ENCODE results near the gene IRX4.

The IRX4 gene

DNA sequence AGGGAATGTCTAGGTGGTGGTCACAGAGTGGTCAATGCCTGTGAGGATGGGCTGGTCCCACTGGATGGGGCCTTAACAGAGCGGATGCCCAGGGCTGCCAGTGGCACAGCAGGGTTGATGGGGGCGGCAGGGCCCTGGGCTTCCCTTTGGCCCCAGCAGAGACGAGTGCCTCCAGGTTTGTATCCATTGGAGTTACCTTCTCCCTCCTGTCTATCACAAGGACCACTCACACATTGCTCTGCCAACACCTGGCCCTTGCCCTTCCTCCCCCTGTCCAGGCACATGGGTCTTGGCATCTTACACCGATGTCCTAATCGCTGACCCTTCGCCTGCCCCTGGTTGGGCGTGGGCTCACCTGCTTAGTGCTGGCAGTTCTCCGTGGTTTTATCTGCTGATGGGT lies 26.2 kb upstream of the IRX4 start:
- TF ChIP-seq GATA3 (IDR thresholded peaks at IDR 0.05; ENCODE audit: low read depth, low read length) (no peak), GATA2 (IDR thresholded peaks at IDR 0.05; ENCODE audit: low read depth, low read length) (no peak)

DNA sequence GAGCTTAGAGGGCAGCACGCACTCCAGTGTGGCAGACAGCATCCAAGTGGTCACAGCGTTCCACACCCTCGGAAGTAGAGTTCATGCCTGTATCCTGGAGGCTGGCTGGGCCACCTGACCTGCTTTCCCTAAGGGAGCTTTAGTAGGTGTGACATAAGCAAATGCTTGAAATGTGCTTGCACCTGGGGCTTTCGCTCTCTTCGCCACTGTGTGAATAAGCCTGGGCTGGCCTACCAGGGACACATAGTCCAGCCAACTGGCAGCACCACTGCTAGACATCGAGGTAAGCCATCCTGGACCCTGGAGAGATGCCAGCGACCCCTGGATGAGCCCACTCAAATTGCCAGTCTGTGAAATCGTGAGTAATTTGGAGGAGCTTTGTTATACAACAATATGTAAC lies 24.9 kb upstream of the IRX4 start:
- TF ChIP-seq GATA3 (IDR thresholded peaks at IDR 0.05; ENCODE audit: low read depth, low read length), result no peak
- TF ChIP-seq GATA2 (IDR thresholded peaks at IDR 0.05; ENCODE audit: low read depth, low read length), result no peak

DNA sequence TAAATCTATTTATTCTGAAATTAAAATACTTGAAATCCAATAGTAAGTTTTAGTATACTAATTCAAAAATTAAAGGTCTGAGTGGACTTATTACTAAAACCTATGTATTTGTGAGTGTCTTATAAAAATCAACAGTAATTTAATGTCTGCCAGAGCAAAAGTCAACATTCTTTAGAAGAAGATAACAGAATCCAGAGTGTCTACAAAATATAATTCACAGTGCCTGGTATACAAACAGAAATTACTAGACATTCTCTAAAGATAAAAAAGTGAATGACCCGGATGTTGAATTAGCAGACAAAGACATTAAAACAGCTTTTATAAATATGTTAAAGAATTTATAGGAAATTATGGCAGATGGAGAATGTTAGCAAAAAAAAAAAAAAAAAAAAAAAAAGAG lies 22.4 kb upstream of the IRX4 start:
- no peak for TF ChIP-seq GATA2 (IDR thresholded peaks at IDR 0.05; ENCODE audit: low read depth, low read length)
- TF ChIP-seq GATA3 (IDR thresholded peaks at IDR 0.05; ENCODE audit: low read depth, low read length), result no peak

DNA sequence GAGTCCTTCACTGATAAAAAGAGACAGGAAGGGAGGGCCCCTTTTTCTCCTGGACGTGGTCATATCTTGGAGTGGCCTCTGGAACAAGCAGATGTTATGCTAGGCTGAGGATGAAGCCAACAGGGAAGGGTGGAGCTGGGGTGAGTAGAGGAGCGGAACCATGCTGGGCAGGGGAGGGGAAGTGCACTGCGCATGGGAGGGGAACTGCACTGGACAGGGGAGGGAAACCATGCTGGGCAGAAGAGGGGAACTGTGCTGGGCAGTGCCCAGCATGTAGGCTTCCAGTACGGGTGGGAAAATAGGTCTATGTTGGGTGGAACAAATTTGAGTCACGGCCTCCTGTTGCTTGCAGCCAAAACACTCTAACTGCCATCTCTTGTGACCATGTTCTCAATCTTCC lies 19.3 kb upstream of the IRX4 start:
- TF ChIP-seq GATA3 (IDR thresholded peaks at IDR 0.05; ENCODE audit: low read depth, low read length) (no peak), GATA2 (IDR thresholded peaks at IDR 0.05; ENCODE audit: low read depth, low read length) (no peak)

DNA sequence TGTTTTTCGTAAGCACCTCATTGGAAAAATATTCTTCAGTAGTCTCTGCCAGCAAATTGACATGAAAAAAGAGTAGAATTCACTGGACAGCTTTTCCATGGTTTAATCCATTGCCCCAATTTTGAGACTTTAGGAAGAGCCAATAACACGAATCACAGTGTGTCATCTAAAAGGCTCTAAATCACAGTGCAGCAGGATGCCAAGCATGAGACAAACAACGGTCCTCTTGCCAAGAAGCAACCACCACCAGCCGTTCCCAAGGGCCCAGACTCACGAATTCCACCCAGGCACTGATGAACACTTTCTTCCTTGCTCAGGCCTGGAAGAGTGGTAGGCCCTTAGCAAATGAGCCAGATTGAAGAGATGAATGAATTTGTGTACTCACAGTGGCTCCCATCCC lies 18.3 kb upstream of the IRX4 start:
- TF ChIP-seq GATA3 (IDR thresholded peaks at IDR 0.05; ENCODE audit: low read depth, low read length), result no peak
- no peak for TF ChIP-seq GATA2 (IDR thresholded peaks at IDR 0.05; ENCODE audit: low read depth, low read length)

DNA sequence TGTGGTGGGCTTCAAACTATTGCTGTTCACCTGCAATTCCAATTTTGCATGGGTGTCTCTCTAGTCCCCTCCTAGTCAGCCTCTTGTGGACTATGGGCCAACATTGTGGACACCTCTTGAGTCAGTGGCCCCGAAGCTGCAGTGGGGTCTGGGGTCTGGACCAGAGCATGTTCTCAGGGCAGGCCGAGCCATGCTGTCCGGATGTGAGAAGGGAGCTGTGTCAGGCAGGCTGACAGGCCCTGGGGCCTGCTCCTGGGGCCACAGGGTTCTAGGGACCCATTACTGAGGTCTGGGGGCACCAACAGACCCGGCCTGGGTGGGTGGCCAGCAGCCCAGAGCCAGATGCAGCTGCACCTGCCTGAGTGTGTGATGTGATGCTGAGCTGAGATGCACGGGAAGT lies 16.5 kb upstream of the IRX4 start:
- TF ChIP-seq GATA2 (IDR thresholded peaks at IDR 0.05; ENCODE audit: low read depth, low read length), result no peak
- no peak for TF ChIP-seq GATA3 (IDR thresholded peaks at IDR 0.05; ENCODE audit: low read depth, low read length)

DNA sequence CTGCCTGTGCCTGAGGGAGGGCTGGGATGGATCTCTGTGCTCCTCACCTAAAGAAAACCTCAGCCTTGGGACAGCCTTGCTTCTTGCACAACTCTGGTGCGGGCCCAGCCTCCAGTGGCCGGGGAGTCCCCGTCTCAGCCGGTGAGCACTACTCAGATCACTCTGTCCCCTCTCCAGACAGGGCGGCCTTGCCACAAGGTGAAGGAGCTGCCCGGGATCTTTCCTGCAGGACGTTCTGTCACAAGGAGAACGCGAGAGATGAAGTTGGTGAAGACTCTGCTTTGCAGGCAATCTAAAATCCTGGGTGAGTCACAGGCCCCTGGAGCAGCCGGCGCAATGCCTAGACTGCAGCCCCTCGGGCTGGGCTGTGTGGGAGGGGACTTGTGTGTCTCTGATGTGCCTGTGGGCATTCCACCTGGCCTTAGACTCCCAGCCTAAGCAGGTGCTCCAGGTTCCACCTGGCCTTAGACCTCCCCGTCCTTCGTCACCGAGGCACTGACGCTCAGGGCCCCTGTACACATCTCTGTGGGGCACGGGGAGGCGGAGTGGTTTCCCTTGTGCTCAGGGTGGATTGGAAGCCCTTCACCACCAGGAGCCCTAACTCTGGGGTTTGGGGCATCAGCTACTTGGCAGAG lies 15.2 kb upstream of the IRX4 start:
- no peak for TF ChIP-seq GATA2 (IDR thresholded peaks at IDR 0.05; ENCODE audit: low read depth, low read length)
- TF ChIP-seq GATA3 (IDR thresholded peaks at IDR 0.05; ENCODE audit: low read depth, low read length), result no peak

DNA sequence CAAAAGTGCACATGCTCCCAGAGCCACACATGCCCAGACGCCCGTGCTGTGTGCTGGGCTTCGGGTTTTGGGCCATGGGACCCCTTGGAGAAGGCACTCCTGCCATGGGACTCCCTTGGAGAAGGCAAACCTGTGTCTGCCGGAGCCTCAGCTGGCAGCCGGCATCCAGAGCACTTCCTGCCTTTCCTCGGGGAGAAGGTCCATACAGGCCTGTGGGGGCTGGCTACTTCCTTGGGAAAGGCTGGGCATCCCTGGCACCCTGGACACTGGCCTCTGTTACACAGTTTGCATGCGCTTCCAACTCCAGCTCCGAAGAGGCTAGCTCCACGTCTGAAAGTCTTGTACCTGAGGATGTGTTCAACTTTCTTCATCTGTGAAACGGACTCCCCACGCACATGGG lies 14.7 kb upstream of the IRX4 start:
- TF ChIP-seq GATA3 (IDR thresholded peaks at IDR 0.05; ENCODE audit: low read depth, low read length), result no peak
- no peak for TF ChIP-seq GATA2 (IDR thresholded peaks at IDR 0.05; ENCODE audit: low read depth, low read length)

DNA sequence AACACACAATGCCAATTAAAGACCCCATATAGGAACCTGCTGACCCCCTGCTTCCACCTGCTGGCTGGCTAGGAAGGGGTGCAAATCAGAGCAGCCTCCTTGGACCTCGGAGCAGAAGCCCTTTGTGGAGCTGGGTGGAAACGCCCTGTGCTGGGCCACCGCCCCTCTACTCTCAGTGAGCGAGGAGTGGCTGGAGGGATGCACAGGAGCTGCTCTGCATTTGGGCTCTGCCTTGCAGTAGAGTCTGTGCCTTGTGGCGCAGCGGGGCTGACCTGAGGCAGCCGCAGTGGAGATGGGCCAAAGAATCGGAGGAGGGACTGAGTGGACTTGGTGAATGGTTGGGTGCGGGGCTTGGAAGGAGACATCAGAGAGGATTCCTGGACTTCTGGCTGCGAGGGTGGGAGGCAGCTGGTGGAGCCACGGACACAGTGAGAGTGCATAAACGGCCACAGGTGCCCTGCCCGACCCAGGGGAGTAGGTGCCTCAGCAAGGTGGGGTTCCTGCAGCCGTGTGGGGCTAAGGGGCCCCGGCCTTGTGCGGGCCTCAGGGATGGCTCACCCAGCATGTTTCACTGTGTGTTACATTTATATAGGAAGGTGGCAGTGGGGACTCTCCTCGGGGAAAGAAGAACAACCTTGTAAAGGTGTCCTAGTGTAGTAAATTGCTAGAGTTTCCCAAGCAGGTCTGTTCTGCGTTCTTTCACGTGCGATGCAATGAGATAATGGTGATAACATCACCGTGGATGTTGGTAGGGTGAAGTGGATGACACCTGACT lies 14.1 kb upstream of the IRX4 start:
- TF ChIP-seq GATA2 (IDR thresholded peaks at IDR 0.05; ENCODE audit: low read depth, low read length), result no peak
- TF ChIP-seq GATA3 (IDR thresholded peaks at IDR 0.05; ENCODE audit: low read depth, low read length), result no peak

DNA sequence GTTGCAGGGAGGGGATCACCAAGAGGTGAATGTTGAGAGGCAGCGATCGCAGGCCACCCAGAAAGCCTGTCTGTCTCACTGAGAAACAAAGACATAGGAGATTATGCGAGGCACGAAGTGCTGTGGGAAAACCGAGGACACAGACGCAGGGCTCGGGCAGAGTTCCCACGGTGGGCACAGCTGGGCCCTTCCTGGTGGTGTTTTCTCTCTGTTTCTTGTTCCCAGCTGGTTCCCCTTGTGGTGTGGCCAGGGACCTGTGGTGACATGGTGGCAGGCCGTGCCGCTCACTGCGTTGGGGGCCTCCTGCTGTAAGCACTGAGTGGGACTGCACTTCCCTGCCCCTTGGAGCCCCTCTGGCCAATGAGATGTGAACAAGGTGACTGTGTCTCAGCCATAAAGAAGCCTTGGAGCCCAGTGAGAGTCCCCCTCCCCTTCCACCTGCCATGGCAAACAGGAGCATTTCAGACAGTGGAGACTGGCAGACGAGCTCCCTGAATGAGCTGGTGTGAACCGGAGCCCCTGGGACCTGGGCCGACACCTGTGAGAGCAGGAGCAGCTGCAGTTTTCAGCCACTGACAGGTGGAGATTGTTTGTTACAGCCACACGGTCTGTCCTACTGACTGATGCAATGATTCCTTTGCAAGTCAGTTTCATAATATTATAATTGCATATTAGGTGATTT lies 13.2 kb upstream of the IRX4 start:
- TF ChIP-seq GATA3 (IDR thresholded peaks at IDR 0.05; ENCODE audit: low read depth, low read length), result no peak
- TF ChIP-seq GATA2 (IDR thresholded peaks at IDR 0.05; ENCODE audit: low read depth, low read length), result no peak

DNA sequence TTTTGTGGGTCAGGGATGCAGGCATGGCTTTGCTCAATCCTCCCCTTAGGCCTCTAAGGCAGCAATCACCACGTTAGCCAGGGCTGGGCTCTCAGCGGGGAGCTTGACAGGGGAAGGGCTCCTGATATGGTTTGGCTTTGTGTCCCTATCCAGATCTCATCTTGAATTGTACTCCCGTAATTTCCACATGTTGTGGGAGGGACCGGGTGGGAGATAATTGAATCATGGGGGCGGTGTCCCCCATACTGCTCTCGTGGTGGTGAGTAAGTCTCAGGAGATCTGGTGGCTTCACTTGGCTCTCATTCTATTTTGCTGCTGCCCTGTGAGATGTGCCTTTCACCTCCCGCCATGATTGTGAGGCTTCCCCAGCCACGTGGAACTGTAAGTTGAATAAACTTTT lies 11.5 kb upstream of the IRX4 start:
- TF ChIP-seq GATA3 (IDR thresholded peaks at IDR 0.05; ENCODE audit: low read depth, low read length), result no peak
- TF ChIP-seq GATA2 (IDR thresholded peaks at IDR 0.05; ENCODE audit: low read depth, low read length), result no peak

DNA sequence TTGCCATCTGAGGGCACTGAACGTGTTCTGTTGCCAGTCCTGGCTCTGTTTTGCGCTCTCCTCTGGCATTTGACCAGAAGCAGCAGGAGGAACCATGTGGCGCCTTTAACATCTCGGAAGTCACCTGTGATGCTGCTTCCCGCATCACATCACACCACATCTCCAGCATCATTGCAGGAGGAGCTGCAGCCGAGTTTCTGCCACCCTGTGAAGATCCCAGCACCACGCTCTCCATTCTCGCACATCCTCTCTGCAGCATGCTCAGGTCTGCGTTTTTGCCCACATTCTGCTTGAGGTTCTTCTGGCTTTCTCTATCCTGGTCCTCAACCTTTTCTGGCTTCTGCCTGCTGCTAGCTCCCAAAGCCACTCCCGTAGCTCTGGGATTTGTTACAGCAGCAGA lies 11.0 kb upstream of the IRX4 start:
- TF ChIP-seq GATA2 (IDR thresholded peaks at IDR 0.05; ENCODE audit: low read depth, low read length) (no peak), GATA3 (IDR thresholded peaks at IDR 0.05; ENCODE audit: low read depth, low read length) (no peak)

DNA sequence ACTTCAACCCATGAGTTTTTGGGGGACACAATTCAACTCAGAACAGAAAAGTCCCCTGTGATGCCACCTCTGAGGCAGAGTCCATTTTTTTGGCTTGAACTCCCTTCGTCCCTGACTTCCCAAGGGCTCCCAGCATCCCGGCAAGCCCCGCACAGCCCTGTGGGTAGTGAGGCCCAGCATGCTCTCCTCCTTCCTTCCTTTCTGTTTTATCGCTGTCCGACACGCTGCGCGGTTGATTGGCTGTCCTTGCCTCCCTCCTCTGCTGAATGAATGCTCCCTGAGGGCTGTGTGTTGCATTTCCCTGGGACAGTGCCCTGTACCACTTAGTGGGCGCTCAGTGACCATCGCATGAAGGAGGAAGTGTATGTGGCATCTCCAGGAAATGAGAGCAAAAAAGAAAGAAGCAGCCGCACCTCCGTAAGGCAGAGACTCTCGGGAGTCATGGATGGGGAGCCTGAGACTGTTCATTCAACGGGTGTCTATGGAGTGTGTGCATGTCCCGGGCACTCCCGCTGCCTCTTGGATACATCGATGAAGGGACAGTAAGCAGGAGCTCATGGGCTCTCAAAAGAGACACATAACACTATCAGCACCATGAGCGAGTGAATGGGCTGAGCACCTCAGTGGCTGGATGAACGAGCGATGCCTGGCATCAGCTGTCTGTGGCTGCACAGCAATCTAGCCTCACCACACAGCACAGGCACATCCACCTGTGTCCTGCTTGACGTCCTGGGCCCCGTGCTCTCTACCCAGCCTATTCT lies 10.1 kb upstream of the IRX4 start:
- TF ChIP-seq GATA3 (IDR thresholded peaks at IDR 0.05; ENCODE audit: low read depth, low read length) (no peak), GATA2 (IDR thresholded peaks at IDR 0.05; ENCODE audit: low read depth, low read length) (no peak)

DNA sequence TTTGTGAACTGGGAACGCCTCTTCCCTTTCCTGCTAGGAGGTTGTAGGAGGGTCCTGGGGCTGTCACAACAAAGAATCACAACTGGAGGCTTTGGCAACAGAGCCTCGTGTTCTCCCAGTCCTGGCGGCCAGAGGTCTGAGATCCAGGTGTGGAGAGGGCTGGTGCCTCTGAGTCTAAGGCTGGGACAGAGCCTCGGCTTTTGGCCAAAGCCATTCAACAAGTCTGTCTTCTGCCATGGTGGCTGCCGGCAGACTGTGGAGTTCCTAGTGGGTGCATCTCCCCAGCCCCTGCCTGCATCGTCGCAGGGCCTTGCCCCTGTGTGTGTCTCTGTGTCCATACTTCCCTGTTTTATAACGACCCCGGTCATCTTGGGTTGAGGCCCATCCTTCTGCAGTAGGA lies 9.5 kb upstream of the IRX4 start:
- TF ChIP-seq GATA3 (IDR thresholded peaks at IDR 0.05; ENCODE audit: low read depth, low read length) (no peak), GATA2 (IDR thresholded peaks at IDR 0.05; ENCODE audit: low read depth, low read length) (no peak)
